Ovary (tissue), 3 donors: ENCODE data around the gene TBCD.

Experiments used
- EP300 ChIP-seq: sonication (generic); formaldehyde crosslinking; IDR thresholded peaks from one replicate; pipeline ENCODE4 v1.6.1; 2017; ENCODE audit warnings: antibody characterized with exemption
- POLR2A ChIP-seq: fragments of 450-650 bp; IDR thresholded peaks from one replicate; pipeline ENCODE4 v1.6.1; 2017; ENCODE audit warnings: antibody characterized with exemption, mild to moderate bottlenecking, moderate library complexity
- TF ChIP-seq, protein P1 (sequence below), 3 donors: fragments of 450-650 bp in 2 of 3; fragments of 200-600 bp in 1 of 3; IDR thresholded peaks; one replicate each; pipeline versions ENCODE4 v1.5.1 to v1.8.0; 2016 to 2022; ENCODE audit warnings: antibody characterized with exemption in 3 of 3, mild to moderate bottlenecking in 1 of 3
- donor health status: DM: no; HTN: no; CAD: no.

GRCh38 chr17:82865274-82865673 lies 113.4 kb downstream of the TBCD start:
- TF ChIP-seq, protein P1, sequence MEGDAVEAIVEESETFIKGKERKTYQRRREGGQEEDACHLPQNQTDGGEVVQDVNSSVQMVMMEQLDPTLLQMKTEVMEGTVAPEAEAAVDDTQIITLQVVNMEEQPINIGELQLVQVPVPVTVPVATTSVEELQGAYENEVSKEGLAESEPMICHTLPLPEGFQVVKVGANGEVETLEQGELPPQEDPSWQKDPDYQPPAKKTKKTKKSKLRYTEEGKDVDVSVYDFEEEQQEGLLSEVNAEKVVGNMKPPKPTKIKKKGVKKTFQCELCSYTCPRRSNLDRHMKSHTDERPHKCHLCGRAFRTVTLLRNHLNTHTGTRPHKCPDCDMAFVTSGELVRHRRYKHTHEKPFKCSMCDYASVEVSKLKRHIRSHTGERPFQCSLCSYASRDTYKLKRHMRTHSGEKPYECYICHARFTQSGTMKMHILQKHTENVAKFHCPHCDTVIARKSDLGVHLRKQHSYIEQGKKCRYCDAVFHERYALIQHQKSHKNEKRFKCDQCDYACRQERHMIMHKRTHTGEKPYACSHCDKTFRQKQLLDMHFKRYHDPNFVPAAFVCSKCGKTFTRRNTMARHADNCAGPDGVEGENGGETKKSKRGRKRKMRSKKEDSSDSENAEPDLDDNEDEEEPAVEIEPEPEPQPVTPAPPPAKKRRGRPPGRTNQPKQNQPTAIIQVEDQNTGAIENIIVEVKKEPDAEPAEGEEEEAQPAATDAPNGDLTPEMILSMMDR (IDR thresholded peaks at IDR 0.05): no peak
- TF ChIP-seq POLR2A (no peak), EP300 (no peak)
